OCI-LY3 (cell line): Measurements from ENCODE around the gene ARHGAP42.
"Not testable (repeated sequence)": the region's sequence is repeated elsewhere in the genome, so short reads cannot be mapped to it uniquely, and the experiment has no call there.

ENCODE experiments used
- H2AFZ ChIP-seq: fragments of 200-600, 300-600 bp; shearing (Covaris generic); 2 replicates; pipeline ENCODE4 v1.6.0; 2014; ENCODE audit warnings: antibody characterized with exemption, low read depth, low read length
- H3K27ac ChIP-seq: fragments of 200-600, 300-600 bp; sonication (generic); 2 replicates; pipeline ENCODE4 v1.5.1; 2014; ENCODE audit warnings: mild to moderate bottlenecking, low read length, moderate library complexity, mixed read lengths
- H3K27me3 ChIP-seq: fragments of 200-600, 300-600 bp; sonication (generic); 2 replicates; pipeline ENCODE4 v1.6.1; 2014; ENCODE audit warnings: low read depth, low read length, mixed read lengths
- H3K36me3 ChIP-seq: fragments of 200-600, 300-600 bp; sonication (generic); replicated peaks from 2 replicates; pipeline ENCODE3; 2014; ENCODE audit warnings: low read depth, low read length, mixed read lengths
- H3K4me1 ChIP-seq: fragments of 300-600, 200-600 bp; sonication (generic); 2 replicates; pipeline ENCODE4 v1.6.1; 2014; ENCODE audit warnings: low read length, mixed read lengths
- H3K4me2 ChIP-seq: fragments of 200-600, 300-600 bp; sonication (generic); 2 replicates; pipeline ENCODE4 v1.6.1; 2014; ENCODE audit warnings: low read length, mixed read lengths
- H3K4me3 ChIP-seq: fragments of 300-600, 200-600 bp; sonication (generic); 2 replicates; pipeline ENCODE4 v1.5.1; 2014; ENCODE audit warnings: antibody characterized with exemption, mild to moderate bottlenecking, low read length, moderate library complexity
- H3K79me2 ChIP-seq: fragments of 300-600, 200-600 bp; shearing (Covaris generic); 2 replicates; pipeline ENCODE4 v1.6.1; 2014; ENCODE audit warnings: mild to moderate bottlenecking, low read length, mixed read lengths
- H3K9ac ChIP-seq: fragments of 300-600, 200-600 bp; shearing (Covaris generic); 2 replicates; pipeline ENCODE4 v1.6.0; 2014; ENCODE audit warnings: mild to moderate bottlenecking, low read length, moderate library complexity
- H3K9me3 ChIP-seq: fragments of 200-600, 300-600 bp; shearing (Covaris generic); 2 replicates; pipeline ENCODE4 v1.6.1; 2014; ENCODE audit warnings: low read length, mixed read lengths; ENCODE audit not compliant: insufficient read depth
- H4K20me1 ChIP-seq: fragments of 200-600, 300-600 bp; sonication (generic); 2 replicates; pipeline ENCODE4 v1.6.1; 2016; ENCODE audit warnings: low read length, mixed read lengths; ENCODE audit not compliant: insufficient read depth
- EZH2phosphoT487 ChIP-seq: fragments of 200-600 bp; shearing (Covaris generic); IDR thresholded peaks from 2 replicates; pipeline ENCODE4 v1.6.1; 2018; ENCODE audit warnings: antibody characterized with exemption, mixed run types, low read depth
- TF ChIP-seq, protein P1 (sequence below): fragments of 200-600, 300-600 bp; sonication (generic); IDR thresholded peaks from 2 replicates; pipeline ENCODE4 v1.5.1; 2014; ENCODE audit warnings: antibody characterized with exemption, low read length, low read depth

The ARHGAP42 gene

GRCh38 chr11:101010899-101011298 lies 323.8 kb downstream of the ARHGAP42 start:
- H3K27me3 ChIP-seq, result no peaks in the 10 kb centered on the region
- H3K4me3 ChIP-seq, result no peak overlapping the region
- TF ChIP-seq, protein P1, sequence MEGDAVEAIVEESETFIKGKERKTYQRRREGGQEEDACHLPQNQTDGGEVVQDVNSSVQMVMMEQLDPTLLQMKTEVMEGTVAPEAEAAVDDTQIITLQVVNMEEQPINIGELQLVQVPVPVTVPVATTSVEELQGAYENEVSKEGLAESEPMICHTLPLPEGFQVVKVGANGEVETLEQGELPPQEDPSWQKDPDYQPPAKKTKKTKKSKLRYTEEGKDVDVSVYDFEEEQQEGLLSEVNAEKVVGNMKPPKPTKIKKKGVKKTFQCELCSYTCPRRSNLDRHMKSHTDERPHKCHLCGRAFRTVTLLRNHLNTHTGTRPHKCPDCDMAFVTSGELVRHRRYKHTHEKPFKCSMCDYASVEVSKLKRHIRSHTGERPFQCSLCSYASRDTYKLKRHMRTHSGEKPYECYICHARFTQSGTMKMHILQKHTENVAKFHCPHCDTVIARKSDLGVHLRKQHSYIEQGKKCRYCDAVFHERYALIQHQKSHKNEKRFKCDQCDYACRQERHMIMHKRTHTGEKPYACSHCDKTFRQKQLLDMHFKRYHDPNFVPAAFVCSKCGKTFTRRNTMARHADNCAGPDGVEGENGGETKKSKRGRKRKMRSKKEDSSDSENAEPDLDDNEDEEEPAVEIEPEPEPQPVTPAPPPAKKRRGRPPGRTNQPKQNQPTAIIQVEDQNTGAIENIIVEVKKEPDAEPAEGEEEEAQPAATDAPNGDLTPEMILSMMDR, result no peak
- no peak for TF ChIP-seq EZH2phosphoT487
- H3K9me3 ChIP-seq, result no peaks in the 10 kb centered on the region
- no peak overlapping the region for H3K9ac ChIP-seq
- H3K4me1 ChIP-seq, result peaks cover 14% of the 10 kb centered on the region
- no peak overlapping the region for H3K27ac ChIP-seq
- no peaks in the 10 kb centered on the region for H3K79me2 ChIP-seq
- H3K36me3 ChIP-seq, result no peaks in the 10 kb centered on the region
- no peaks in the 10 kb centered on the region for H4K20me1 ChIP-seq
- H2AFZ ChIP-seq, result no peak overlapping the region
- no peak overlapping the region for H3K4me2 ChIP-seq

- H3K4me1 ChIP-seq, result peaks cover 14% of the 10 kb centered on the region
- no peak overlapping the region for H2AFZ ChIP-seq
- no peak overlapping the region for H3K27ac ChIP-seq
- H3K9ac ChIP-seq, result no peak overlapping the region
- H4K20me1 ChIP-seq, result no peaks in the 10 kb centered on the region
- no peaks in the 10 kb centered on the region for H3K79me2 ChIP-seq
- H3K4me3 ChIP-seq, result no peak overlapping the region
- H3K27me3 ChIP-seq, result no peaks in the 10 kb centered on the region
- H3K4me2 ChIP-seq, result no peak overlapping the region
- no peaks in the 10 kb centered on the region for H3K9me3 ChIP-seq
- TF ChIP-seq, protein P1, result no peak
- no peak for TF ChIP-seq EZH2phosphoT487
- H3K36me3 ChIP-seq, result no peaks in the 10 kb centered on the region
These were observed 324.8 kb downstream of the ARHGAP42 start for GRCh38 chr11:101011881-101012280.

GRCh38 chr11:101013702-101014101 lies 326.6 kb downstream of the ARHGAP42 start:
- H3K36me3 ChIP-seq, H3K9ac ChIP-seq, H3K79me2 ChIP-seq, H3K9me3 ChIP-seq, H2AFZ ChIP-seq, H3K4me3 ChIP-seq, H3K27me3 ChIP-seq, H3K4me2 ChIP-seq, H4K20me1 ChIP-seq, H3K27ac ChIP-seq: not testable (repeated sequence)
- peaks cover 11% of the 10 kb centered on the region for H3K4me1 ChIP-seq

- Histone ChIP-seq H3K4me1 (peaks cover under 1% of the 10 kb centered on the region), H3K27me3 (no peaks in the 10 kb centered on the region), H3K4me2 (no peak overlapping the region), H3K27ac (no peak overlapping the region), H3K36me3 (no peaks in the 10 kb centered on the region), H3K4me3 (no peak overlapping the region), H4K20me1 (no peaks in the 10 kb centered on the region), H3K9ac (no peak overlapping the region), H3K9me3 (no peaks in the 10 kb centered on the region), H3K79me2 (no peaks in the 10 kb centered on the region), H2AFZ (no peak overlapping the region)
- TF ChIP-seq EZH2phosphoT487, result no peak
- TF ChIP-seq, protein P1, result no peak
These were observed 327.7 kb downstream of the ARHGAP42 start for GRCh38 chr11:101014600-101015285.

GRCh38 chr11:101019870-101020269 lies 332.8 kb downstream of the ARHGAP42 start:
- H2AFZ ChIP-seq, result no peak overlapping the region
- no peaks in the 10 kb centered on the region for H3K4me1 ChIP-seq
- H3K27ac ChIP-seq, result no peak overlapping the region
- H3K9ac ChIP-seq, result no peak overlapping the region
- no peak overlapping the region for H3K4me2 ChIP-seq
- no peaks in the 10 kb centered on the region for H3K9me3 ChIP-seq
- no peak overlapping the region for H3K4me3 ChIP-seq
- H3K36me3 ChIP-seq, result no peaks in the 10 kb centered on the region
- no peaks in the 10 kb centered on the region for H3K27me3 ChIP-seq
- no peaks in the 10 kb centered on the region for H4K20me1 ChIP-seq
- no peaks in the 10 kb centered on the region for H3K79me2 ChIP-seq
- TF ChIP-seq EZH2phosphoT487, result no peak
- TF ChIP-seq, protein P1, result no peak
